ENCODE results near the gene LRP11.

GRCh38 chr6:149884215-149884614 lies 20.1 kb upstream of the LRP11 start:
- TF ChIP-seq, protein P1, sequence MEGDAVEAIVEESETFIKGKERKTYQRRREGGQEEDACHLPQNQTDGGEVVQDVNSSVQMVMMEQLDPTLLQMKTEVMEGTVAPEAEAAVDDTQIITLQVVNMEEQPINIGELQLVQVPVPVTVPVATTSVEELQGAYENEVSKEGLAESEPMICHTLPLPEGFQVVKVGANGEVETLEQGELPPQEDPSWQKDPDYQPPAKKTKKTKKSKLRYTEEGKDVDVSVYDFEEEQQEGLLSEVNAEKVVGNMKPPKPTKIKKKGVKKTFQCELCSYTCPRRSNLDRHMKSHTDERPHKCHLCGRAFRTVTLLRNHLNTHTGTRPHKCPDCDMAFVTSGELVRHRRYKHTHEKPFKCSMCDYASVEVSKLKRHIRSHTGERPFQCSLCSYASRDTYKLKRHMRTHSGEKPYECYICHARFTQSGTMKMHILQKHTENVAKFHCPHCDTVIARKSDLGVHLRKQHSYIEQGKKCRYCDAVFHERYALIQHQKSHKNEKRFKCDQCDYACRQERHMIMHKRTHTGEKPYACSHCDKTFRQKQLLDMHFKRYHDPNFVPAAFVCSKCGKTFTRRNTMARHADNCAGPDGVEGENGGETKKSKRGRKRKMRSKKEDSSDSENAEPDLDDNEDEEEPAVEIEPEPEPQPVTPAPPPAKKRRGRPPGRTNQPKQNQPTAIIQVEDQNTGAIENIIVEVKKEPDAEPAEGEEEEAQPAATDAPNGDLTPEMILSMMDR (conservative IDR thresholded peaks at IDR 0.05; ENCODE audit: low read length) = no peak
- TF ChIP-seq EZH2phosphoT487 (IDR thresholded peaks at IDR 0.05; ENCODE audit: borderline replicate concordance) = no peak
